Bronchial epithelial cell (primary cell): ENCODE data around the gene TMEM214. TPM values are rescaled to one million over a fixed set of nuclear protein-coding genes. Genes with fewer than 3 reads are reported as not detected.
A peak's percentile ranks its signal among the peaks of the same experiment; 100 is the strongest.

Experiments
- DNase-seq: peaks from one replicate; pipeline ENCODE4 v3.0.0-alpha.2; 2010; ENCODE audit warnings: low read depth
- FAIRE-seq: peaks from 2 replicates; lab custom pipeline; 2011; peaks lifted over from hg19 to GRCh38; lab: Jason Lieb, UNC
- H3K27me3 ChIP-seq: 2 replicates; pipeline ENCODE4 v1.5.1; 2011; ENCODE audit warnings: low read length; ENCODE audit not compliant: control insufficient read depth, insufficient read depth
- H3K36me3 ChIP-seq: 2 replicates; pipeline ENCODE4 v1.5.1; 2011; ENCODE audit warnings: low read length; ENCODE audit not compliant: control insufficient read depth, insufficient read depth
- H3K4me3 ChIP-seq: 2 replicates; pipeline ENCODE4 v1.5.1; 2011; ENCODE audit warnings: mild to moderate bottlenecking, low read depth, low read length, control low read depth
- CTCF ChIP-seq: IDR thresholded peaks from 2 replicates; pipeline ENCODE4 v1.5.1; 2011; ENCODE audit warnings: mild to moderate bottlenecking, moderate library complexity, low read length, control low read depth, inconsistent platforms; ENCODE audit not compliant: insufficient read depth, severe bottlenecking
- total RNA-seq: library from RNA; depleted of rRNA; stranded (reverse); fragments of >200 nt; gene quantifications from 2 replicates; pipeline ENCODE4 v1.2.1, GENCODE V29; 2014

The TMEM214 gene
- total RNA-seq, 1 donor from 2014 or later = 15.8 TPM

- Histone ChIP-seq H3K4me3 (no peak overlapping the region), H3K27me3 (no peaks in the 10 kb centered on the region), H3K36me3 (no peaks in the 10 kb centered on the region)
- peak; percentile 24 for DNase-seq
- TF ChIP-seq CTCF = no peak
- FAIRE-seq = no peak
These were observed 43.6 kb upstream of the TMEM214 start for GRCh38 chr2:26989156-26989555.

GRCh38 chr2:26991717-26992116 is 41.0 kb upstream of the TMEM214 start:
- no peak for TF ChIP-seq CTCF
- H3K36me3 ChIP-seq = no peaks in the 10 kb centered on the region
- no peak for FAIRE-seq

GRCh38 chr2:26993768-26994167 is 39.0 kb upstream of the TMEM214 start:
- DNase-seq (no peak), FAIRE-seq (no peak)
- Histone ChIP-seq H3K4me3 (no peak overlapping the region), H3K36me3 (no peaks in the 10 kb centered on the region), H3K27me3 (no peaks in the 10 kb centered on the region)
- TF ChIP-seq CTCF = no peak

More at GRCh38 chr2:26991717-26992116, 41.0 kb upstream of the TMEM214 start:
- no peak overlapping the region for H3K4me3 ChIP-seq
- no peak for DNase-seq
- H3K27me3 ChIP-seq = no peaks in the 10 kb centered on the region

GRCh38 chr2:26994983-26995382 is 37.8 kb upstream of the TMEM214 start:
- no peaks in the 10 kb centered on the region for H3K36me3 ChIP-seq
- no peak for TF ChIP-seq CTCF
- no peak overlapping the region for H3K4me3 ChIP-seq
- H3K27me3 ChIP-seq = no peaks in the 10 kb centered on the region
- FAIRE-seq (no peak), DNase-seq (no peak)

GRCh38 chr2:26997394-26997793 is 35.4 kb upstream of the TMEM214 start:
- Histone ChIP-seq H3K27me3 (no peaks in the 10 kb centered on the region), H3K4me3 (no peak overlapping the region), H3K36me3 (no peaks in the 10 kb centered on the region)
- no peak for TF ChIP-seq CTCF
- FAIRE-seq = no peak
- no peak for DNase-seq

GRCh38 chr2:26998323-26998722 is 34.4 kb upstream of the TMEM214 start:
- TF ChIP-seq CTCF = no peak
- no peak for FAIRE-seq

More at GRCh38 chr2:26998323-26998722, 34.4 kb upstream of the TMEM214 start:
- Histone ChIP-seq H3K36me3 (no peaks in the 10 kb centered on the region), H3K27me3 (no peaks in the 10 kb centered on the region), H3K4me3 (no peak overlapping the region)
- no peak for DNase-seq
